Right ventricle myocardium superior (tissue), 1 donor: Measurements from ENCODE around the gene SARS2. TPM values are rescaled to one million over a fixed set of nuclear protein-coding genes. Genes with fewer than 3 reads are reported as not detected.

Experiments used
- ATAC-seq: fragments of 200-7000 bp; cut with Tn5 transposase; one replicate; pipeline ENCODE4 v1.9.1; 2020; ENCODE audit warnings: mild to moderate bottlenecking; ENCODE audit not compliant: poor library complexity
- DNase-seq: peaks from one replicate; pipeline ENCODE4 v3.0.0-alpha.2; 2020
- intact Hi-C: fragments of 100-400 bp; cut with DNase I; formaldehyde crosslinking; loops from one replicate; pipeline ENCODE4 v1.11.2; 2022
- total RNA-seq: library from RNA; stranded (reverse); fragmentation: NEBNext Ultra II Directional; extraction: Animal tissue kit (Norgen Biotek cat#: 25700); gene quantifications from one replicate; pipeline ENCODE4 v1.2.1, GENCODE V29; 2021
- donor health status: DM: no; HTN: yes; CAD: no; lungs with severe emphysema.

SARS2 gene
- total RNA-seq, 1 donor from 2014 or later: 14.5 TPM

DNA sequence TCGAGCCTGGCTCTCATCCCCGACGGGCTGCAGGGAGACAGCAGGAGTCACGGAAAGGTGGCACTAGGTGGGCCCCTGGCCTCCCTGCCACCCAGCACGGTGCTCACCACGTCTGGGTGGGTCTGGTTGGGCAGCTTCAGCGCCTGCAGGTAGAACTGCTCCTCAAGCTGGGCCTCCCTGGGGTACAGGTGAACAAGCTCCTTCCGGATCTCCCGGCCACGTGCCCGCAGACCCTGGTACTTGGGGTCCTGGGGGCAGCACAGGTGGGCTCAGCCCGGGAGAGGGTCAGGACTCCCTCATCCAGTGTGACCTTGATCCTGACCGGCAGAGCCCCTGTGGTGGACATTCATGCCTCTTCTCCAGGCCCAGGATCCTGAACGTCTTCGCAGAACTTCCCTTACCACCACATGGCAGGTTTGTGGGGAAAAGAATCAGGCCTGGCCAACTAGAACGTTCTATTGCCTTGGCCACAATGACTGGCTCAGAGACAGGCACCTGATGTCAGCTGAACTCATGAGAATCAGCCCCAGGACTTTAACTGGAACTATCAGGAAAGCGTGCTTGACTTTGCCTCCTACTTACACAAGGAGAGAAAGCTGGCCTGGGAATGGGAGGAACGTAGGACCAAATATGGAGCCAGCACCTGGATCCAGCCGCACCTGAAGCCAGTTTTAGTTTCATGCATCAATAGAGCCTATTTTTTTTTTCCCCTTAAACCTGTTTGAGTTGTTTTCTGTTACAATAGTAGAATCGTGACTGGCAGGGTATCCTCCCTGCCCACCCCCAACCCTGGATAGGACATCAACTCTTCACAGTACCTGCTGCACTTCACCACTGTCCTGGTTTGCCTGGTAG lies 8.9 kb downstream of the SARS2 start:
- intact Hi-C loops: loop anchor here (10.0 kb wide), 1 partner anchor 517 kb away; the partner anchor contains the start of gene FAM98C
- no peak for ATAC-seq
- no peak for DNase-seq

DNA sequence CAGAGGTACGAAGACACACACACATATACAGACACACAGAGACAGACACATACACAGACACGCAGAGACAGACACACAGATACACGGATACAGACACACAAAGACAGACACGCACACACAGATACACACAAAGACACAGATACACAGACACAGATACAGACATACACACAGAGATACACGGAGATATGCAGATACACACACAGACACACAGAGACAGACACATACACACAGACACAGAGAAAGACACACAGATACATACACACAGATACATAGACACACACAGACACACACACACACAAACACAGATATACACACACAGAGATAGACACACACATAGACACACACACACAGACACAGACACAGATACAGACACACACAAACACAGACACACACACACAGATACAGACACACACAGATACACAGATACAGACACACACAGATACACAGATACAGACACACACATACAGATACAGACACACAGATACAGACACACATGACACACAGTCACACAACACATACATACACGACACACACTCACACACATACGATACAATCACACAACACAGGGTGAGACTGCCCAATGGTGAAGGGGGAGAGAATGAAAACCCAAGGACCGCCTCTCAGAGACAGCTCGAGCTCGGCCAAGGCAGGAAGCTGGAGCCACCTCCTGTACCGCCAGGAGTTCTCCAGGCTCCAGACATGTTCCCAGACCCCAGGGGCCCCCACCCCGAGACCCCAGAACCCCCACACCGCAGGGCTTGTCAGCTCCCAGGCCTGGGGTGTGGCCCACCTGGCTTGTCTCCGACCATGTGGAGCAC lies 9.8 kb downstream of the SARS2 start:
- intact Hi-C loops: loop anchor here (10.0 kb wide), 1 partner anchor 516 kb away; the partner anchor contains the start of gene FAM98C
- DNase-seq (no peak), ATAC-seq (no peak)

DNA sequence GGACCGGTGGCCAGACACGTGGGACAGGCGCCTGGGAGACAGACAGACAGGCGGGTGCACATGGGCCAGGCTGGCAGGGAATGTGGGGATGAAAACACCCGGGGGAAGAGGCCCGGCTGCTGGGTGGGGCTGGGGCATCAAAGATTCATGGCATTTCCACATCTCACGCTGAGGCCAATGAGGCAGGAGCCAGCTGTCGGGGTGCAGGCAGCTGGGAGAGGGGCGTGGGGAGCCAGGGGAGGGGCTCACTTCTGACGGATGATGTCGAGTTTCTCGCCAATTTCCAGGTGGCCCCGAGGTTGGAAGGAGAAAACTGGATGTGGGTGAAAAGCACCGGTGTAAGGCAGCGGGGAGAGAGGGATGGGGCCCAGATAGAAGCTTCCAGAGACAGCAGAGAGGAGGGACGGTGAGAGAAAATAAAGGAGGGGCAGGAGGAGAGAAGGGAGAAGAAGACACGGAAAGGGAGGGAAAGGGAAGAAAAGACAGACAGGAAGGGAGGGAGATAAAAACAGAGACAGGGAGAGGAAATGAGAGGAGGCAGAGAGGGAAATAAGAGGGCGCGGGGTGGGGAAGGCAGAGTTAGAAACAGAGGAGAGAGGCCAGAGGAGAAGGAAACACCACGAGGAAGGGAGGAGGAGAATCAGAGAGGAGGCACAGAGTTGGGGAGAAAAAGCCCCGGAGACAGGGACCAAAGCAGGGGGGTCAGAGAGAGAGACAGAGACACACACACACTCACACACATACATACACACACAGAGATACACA lies 10.5 kb downstream of the SARS2 start:
- intact Hi-C loops: loop anchor here (10.0 kb wide), 1 partner anchor 515 kb away; the partner anchor contains the start of gene FAM98C
- ATAC-seq (no peak), DNase-seq (no peak)

DNA sequence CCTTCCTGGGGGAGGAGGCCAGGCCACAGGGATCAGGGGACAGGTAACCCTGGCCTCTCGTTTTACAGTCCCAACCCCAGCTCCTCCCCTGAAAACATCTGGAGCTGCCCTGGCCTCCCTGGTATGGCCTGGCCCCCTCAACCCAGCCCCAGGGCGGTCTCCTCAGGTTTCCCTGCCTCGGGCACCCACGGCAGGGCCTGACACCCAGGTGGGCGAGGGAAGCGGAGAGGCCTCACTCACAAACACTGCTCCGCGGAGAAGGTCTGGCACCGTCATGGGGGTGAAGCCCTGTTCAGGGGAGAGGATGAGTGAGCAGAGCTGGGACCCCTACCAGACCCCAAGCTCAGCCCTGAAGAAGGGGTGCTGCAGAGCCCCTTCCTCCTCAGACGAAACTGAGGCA lies 12.0 kb downstream of the SARS2 start:
- ATAC-seq (no peak), DNase-seq (peak; percentile 19)
- intact Hi-C loops: no loop called here

DNA sequence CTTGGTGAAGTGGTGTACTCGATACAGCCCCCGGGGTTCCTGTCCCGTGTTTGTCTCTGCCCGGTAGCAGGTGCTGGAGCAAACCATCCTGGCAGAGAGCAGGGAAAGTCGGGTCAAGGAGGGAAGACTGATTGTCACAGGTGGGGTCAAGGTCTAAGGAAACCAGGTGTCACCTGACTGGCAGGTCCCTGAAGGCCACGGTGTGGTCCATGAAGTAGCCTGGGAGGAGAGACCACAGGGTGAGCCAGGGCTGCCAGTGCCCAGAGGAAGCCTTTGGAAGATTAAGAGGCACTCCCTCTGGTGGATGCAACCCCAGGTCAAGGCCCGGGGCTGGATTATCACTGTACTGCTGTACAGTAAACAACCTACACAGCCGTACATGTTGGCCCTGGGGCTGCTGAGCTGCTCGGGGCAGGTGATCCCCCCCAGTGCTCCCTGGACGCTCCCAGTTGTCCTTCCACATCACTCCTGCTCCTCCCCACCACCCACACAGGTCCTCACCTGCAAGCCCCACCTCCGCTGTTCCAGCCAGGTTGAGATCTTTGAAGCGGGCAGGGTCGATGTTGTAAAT lies 12.6 kb downstream of the SARS2 start:
- intact Hi-C loops: no loop called here
- peak; percentile 30 for DNase-seq
- ATAC-seq: no peak

DNA sequence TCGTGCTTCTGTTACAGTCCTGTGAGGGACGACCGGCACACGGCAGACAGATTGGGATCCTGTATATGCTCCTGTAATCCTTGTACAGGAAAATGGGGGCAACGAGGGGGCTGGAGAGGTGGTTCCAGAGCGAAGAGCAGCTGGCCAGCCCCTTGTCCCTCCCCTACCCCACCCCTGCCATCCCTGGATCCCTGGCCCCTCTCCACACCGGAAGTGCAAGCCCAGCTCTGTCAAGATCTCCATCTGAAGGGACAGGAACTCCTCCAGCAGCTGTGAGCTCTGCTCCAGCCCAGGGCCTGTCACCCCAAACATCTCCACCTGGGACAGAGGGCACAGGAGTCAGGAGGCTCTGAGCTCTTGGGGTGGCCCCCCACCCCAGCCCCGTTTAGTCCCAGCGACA lies 13.0 kb downstream of the SARS2 start:
- ATAC-seq (no peak), DNase-seq (peak; percentile 24)
- intact Hi-C loops: no loop called here

DNA sequence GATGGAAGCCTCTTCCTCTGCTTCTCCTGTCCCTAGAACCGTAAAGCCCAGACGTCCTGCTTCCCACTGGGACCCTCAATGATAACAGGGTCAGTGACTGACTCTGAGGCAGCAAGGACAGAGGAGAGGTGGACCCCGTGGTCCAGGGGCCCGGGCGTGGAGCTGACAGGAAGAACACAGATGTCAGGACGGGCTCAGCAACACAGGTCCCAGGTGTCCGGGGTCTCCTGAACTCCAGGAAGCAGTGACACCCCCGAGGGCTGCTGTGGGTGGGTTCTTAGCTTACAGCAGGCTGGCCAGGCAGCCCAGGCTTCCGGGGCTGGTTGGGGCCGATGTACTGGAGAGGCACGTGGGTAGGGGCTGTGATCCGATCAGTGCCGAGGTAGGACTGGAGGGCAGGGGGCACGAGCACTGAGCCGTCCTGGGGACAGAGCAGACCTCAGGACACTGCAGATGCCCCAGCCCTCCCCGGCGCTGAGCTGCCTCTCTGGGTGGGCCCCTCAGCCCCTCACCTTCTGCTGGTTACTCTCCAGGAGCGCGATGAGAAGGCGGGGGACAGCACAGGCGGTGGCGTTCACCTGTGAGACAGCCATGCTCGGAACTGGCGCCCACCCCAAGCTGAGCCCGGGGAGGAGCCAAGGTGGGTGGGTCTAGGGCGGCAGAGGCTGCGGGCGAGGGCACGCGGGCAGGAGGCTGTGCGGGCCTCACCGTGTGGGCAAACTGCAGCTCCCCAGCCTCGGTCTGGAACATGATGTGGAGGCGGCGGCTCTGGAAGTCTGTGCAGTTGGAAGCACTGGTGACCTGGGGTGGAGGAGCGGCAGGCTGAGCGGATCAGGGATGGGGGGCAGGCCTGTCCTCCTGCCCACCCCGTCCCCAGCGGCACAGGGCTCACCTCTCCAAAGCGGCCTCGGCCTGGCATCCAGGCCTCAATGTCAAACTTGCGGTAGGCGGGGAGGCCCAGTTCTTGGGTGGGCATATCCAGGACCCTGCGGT lies 14.9 kb downstream of the SARS2 start:
- ATAC-seq: no peak
- intact Hi-C loops: no loop called here
- DNase-seq: peak; percentile 31

DNA sequence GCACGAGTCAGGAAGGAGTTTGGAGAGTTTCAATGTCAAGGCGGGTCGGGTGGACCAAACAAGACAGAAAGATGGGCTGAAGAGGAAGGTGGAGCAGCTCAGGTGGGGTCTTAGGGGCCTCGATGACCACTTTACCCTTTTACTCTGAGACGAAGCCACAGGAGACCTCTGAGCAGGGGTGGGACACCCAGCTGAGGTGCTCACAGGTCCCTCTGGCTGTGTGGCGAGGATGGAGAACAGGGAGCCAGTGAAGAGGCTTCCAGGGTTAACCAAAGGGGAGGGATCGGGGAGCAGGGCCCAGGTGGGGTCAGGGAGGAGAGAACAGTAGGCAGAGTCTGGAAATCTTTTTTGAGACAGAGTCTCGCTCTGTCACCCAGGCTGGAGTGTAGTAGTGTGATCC lies 16.6 kb downstream of the SARS2 start:
- ATAC-seq (no peak), DNase-seq (peak; percentile 20)
- intact Hi-C loops: no loop called here

DNA sequence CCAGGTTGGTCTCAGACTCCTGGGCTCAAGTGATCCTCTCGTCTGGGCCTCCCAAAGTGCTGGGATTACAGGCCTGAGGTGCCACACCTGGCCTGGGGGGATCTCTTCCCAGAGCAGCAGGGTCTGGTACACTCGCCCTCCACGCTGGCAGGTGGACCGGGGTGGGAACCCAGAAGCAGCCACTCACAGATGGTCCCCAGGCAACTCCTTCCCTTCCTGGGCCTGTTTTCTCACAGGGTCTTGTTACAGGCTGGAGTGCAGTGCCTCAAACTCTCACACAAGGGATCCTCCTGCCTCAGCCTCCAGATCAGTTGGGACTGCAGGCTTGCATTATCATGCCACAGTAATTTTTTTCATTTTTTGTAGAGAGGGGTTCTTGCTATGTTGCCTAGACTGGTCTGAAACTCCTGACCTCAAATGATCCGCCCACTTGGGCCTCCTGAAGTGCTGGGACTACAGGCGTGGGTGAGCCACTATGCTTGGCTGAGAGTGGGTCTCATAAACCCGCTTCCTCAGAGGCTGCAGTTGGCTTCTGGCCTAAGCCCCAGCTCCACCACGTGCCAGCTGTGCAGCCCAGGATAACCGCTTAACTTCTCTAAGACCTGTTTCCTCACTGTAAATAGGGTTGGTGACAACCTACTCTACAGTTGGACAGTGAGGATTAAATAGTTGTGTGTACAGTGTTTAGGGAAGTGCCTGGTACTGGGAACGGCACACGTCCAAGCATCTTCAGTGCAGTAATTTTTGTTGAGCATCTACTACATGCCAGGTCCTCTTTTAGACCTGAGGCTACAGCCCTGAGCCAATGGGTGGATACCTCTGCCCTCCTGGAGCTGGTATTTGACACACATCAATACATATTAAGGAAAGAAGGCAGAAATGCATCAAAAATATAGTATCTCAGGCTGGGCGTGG lies 17.7 kb downstream of the SARS2 start:
- intact Hi-C loops: no loop called here
- DNase-seq (peak; percentile 23), ATAC-seq (no peak)

DNA sequence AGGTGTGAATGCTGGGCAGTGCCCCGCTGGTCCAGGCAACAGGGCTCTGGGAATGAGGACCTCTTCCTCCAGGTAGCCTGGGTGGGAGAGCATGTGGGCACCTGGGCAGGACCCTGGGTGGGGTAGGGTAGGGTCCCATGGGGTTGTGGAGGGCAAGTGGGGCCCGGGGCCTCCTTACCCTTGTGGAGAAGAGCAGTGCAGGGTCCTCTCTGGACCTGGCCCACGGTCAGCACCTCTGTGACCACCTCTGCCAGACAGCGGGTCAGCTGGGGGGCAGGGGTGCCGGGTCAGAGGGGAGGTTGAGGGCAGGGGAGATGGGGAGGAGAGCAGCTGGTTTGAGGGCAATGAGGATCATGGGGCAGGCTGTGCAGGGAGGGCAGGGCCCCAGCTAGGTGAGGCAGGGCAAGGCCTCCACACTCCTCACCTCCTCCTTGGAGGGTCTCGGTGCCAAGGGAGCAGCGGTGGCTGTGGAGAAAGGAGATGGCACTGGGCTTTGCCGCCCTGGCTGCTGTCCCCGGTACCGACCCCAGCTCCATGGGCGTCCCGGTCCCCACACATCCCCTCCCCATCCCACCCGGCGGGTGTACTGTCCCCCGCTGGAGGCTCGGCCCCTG lies 19.1 kb downstream of the SARS2 start:
- DNase-seq (no peak), ATAC-seq (no peak)
- intact Hi-C loops: no loop called here

DNA sequence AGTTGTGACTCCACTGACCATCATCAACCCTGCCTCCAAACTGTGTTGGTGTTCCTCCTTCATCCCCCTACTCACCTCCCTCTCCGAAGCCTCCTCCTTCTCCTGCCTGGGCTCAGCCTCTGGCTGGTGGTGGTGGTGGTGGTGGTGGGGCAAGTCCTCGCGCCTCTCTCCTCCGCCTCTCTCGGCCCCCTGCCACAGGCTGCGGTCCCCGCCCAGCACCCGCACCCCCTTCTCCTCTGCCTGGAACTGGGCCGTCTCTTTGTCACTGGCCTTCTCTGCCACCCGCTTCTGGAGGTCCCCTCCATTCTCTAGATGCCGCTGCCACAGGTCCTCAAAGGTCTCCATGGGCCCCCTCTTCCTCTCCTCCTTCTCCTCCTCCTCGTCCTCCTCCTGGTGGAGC lies 20.1 kb downstream of the SARS2 start:
- intact Hi-C loops: no loop called here
- ATAC-seq: no peak
- DNase-seq: no peak

DNA sequence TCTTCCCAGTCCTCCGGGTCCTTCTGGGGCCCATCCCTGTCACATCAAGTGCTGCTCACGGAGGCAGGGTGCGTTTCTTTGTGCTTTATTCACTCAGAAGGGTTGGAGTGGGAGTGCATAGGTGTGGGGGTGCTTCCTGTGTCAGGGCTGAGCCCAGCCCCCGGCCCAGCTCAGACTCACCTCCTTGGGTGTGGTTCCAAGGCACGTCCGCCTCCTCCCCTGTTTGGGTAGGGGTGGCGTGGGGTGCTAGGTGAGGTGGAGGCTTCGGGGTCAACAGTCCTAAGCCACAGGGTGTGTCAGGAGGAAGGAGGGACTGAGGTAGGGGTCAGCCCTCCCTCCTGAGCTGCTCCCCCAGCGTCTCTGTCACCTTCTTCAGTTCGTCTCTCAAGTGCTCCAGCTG lies 21.7 kb downstream of the SARS2 start:
- ATAC-seq: no peak
- intact Hi-C loops: no loop called here
- no peak for DNase-seq

DNA sequence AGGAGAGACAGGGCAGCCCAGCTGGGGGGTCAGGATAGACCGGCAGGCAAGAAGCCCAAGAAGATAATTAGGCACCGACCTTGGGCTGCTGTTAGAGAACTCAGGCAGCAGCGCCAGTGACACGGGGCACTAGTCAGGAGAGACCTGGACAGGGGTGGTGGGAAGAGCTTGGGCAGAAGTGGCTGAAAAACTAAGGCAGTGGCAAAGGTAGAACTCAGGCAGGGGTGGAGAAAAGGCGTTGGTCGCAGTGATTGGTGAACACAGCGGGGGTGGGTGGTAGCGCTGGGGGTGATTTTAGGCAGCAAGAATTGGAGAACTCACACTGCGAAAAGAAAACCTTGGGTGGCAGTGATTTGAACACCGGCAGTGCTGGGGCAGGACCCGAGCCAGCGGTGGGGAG lies 22.9 kb downstream of the SARS2 start:
- intact Hi-C loops: no loop called here
- DNase-seq (no peak), ATAC-seq (no peak)

DNA sequence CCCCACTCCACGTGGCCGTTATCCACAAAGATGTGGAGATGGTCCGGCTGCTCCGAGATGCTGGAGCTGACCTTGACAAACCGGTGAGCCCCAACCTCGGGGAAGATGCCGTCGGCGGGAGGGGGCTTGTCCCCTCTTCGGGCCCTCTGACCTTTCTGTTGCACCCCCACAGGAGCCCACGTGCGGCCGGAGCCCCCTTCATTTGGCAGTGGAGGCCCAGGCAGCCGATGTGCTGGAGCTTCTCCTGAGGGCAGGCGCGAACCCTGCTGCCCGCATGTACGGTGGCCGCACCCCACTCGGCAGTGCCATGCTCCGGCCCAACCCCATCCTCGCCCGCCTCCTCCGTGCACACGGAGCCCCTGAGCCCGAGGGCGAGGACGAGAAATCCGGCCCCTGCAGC lies 23.3 kb downstream of the SARS2 start:
- DNase-seq: no peak
- ATAC-seq: no peak
- intact Hi-C loops: no loop called here

DNA sequence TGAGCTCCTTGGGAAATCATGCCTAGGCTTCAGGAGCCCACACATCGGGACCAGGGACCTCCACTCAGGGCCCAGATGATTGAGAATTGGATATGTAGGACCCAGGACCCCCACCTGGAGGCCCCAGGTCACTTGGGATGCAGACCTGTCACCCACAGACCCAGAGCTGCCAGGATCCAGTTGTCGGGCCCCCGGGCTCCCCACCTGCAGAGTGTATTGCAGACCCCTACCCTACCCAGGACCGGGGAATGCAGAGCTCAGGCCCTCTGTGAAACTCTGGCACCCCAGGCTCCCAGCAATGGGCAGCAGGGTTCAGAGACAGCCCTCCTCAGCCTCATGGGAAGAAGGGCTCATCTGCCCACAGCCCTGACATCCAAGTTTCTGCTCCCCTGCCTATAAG lies 24.9 kb downstream of the SARS2 start:
- DNase-seq (no peak), ATAC-seq (no peak)
- intact Hi-C loops: no loop called here
